Fibroblast of mammary gland (primary cell): ENCODE results near the gene SPTB.

Experiments
- DNase-seq: peaks from one replicate; pipeline ENCODE4 v3.0.0-alpha.2; 2010; ENCODE audit warnings: low read depth
- H3K4me3 ChIP-seq: 2 replicates; pipeline ENCODE4 v1.5.1; 2011; ENCODE audit warnings: low read depth, mild to moderate bottlenecking, low read length, moderate library complexity; ENCODE audit not compliant: control insufficient read depth
- CTCF ChIP-seq: conservative IDR thresholded peaks from 2 replicates; pipeline ENCODE4 v1.5.1; 2011; ENCODE audit warnings: low read depth, low read length, inconsistent platforms; ENCODE audit not compliant: control insufficient read depth, insufficient read depth

Gene SPTB

GRCh38 chr14:64702493-64703394 lies 177.0 kb downstream of the SPTB start:
- no peak for DNase-seq
- no peak overlapping the region for H3K4me3 ChIP-seq
- no peak for TF ChIP-seq CTCF

- H3K4me3 ChIP-seq = no peak overlapping the region
- no peak for TF ChIP-seq CTCF
- no peak for DNase-seq
Measured at GRCh38 chr14:64701660-64702059, 178.0 kb downstream of the SPTB start.

- no peak for TF ChIP-seq CTCF
- DNase-seq = no peak
- H3K4me3 ChIP-seq = no peak overlapping the region
Measured at GRCh38 chr14:64700894-64701293, 178.8 kb downstream of the SPTB start.

- TF ChIP-seq CTCF = no peak
- no peak for DNase-seq
- H3K4me3 ChIP-seq = no peak overlapping the region
Measured at GRCh38 chr14:64700290-64700689, 179.4 kb downstream of the SPTB start.

- DNase-seq = no peak
- H3K4me3 ChIP-seq = no peak overlapping the region
- TF ChIP-seq CTCF = no peak
Measured at GRCh38 chr14:64698903-64699302, 180.8 kb downstream of the SPTB start.

GRCh38 chr14:64696355-64696857 lies 183.3 kb downstream of the SPTB start:
- DNase-seq = no peak
- no peak for TF ChIP-seq CTCF
- no peak overlapping the region for H3K4me3 ChIP-seq
